Upper lobe of left lung (tissue), 6 donors: ENCODE measurements around the gene EXOC4. TPM values are rescaled to one million over a fixed set of nuclear protein-coding genes. Genes with fewer than 3 reads are reported as not detected.

Source experiments
- ATAC-seq, 2 donors: fragments of 200-7000 bp; cut with Tn5 transposase; one replicate each; pipeline ENCODE4 v1.9.1; 2022; ENCODE audit warnings: mild to moderate bottlenecking in 2 of 2, moderate library complexity in 2 of 2; ENCODE audit not compliant: low FRiP score in 2 of 2
- DNase-seq, 2 donors: peaks; one replicate each; pipeline ENCODE4 v3.0.0-alpha.2; 2019 to 2020
- H3K27ac ChIP-seq, 4 donors: fragments of 200-600 bp; sonication (generic); one replicate each; pipeline ENCODE4 v1.5.1; 2016 to 2019
- H3K27me3 ChIP-seq, 4 donors: fragments of 200-600 bp; sonication (generic); one replicate each; pipeline ENCODE4 v1.5.1; 2017 to 2019
- H3K36me3 ChIP-seq, 4 donors: fragments of 200-600 bp; sonication (generic); one replicate each; pipeline ENCODE4 v1.5.1; 2016 to 2019
- H3K4me1 ChIP-seq, 4 donors: fragments of 200-600 bp; sonication (generic); one replicate each; pipeline ENCODE4 v1.5.1; 2018 to 2019
- H3K4me3 ChIP-seq, 4 donors: fragments of 200-600 bp; sonication (generic); one replicate each; pipeline ENCODE4 v1.5.1; 2017 to 2019; ENCODE audit warnings: mild to moderate bottlenecking in 2 of 4, moderate library complexity in 1 of 4
- H3K9me3 ChIP-seq, 4 donors: fragments of 200-600 bp; sonication (generic); one replicate each; pipeline ENCODE4 v1.5.1; 2018 to 2019
- CTCF ChIP-seq, 6 experiments: fragments of 450-650 bp in 4 of 6; fragments of 200-600 bp in 2 of 6; sonication (generic) in 2 of 6; IDR thresholded peaks; one replicate each; pipeline ENCODE4 v1.5.1; 2016 to 2019; ENCODE audit warnings: antibody characterized with exemption in 6 of 6
- EP300 ChIP-seq, 4 donors: sonication (generic); formaldehyde crosslinking; IDR thresholded peaks; one replicate each; pipeline ENCODE4 v1.5.1; 2017; ENCODE audit warnings: antibody characterized with exemption in 4 of 4, control low read depth in 2 of 4
- POLR2A ChIP-seq, 4 donors: fragments of 450-650 bp; IDR thresholded peaks; one replicate each; pipeline ENCODE4 v1.5.1; 2016 to 2017; ENCODE audit warnings: antibody characterized with exemption in 4 of 4, mild to moderate bottlenecking in 2 of 4
- POLR2AphosphoS5 ChIP-seq, 2 donors: sonication (generic); formaldehyde crosslinking; IDR thresholded peaks; one replicate each; pipeline ENCODE4 v1.5.1; 2017; ENCODE audit warnings: antibody characterized with exemption in 2 of 2
- WGBS, 2 donors: methylation state at CpG; one replicate each; pipeline ENCODE4 v1.1.5; 2017 to 2018; 5-methylcytosine and 5-hydroxymethylcytosine counted together
- total RNA-seq, 6 donors: library from RNA; depleted of rRNA in 4 of 6; stranded (reverse); fragments of >200 nt in 4 of 6; gene quantifications; one replicate each; pipeline versions ENCODE4 v1.1.0 to v1.2.1, GENCODE V29; 2016 to 2021
- donor health status: DM: no; HTN: no; CAD: no; lungs with moderate emphysema.
- donor health status: DM: no; HTN: yes; CAD: no; lungs with severe emphysema.

Gene EXOC4
- total RNA-seq, 6 donors from 2014 or later, result 56.3 to 325 (median 99.4) TPM

DNA sequence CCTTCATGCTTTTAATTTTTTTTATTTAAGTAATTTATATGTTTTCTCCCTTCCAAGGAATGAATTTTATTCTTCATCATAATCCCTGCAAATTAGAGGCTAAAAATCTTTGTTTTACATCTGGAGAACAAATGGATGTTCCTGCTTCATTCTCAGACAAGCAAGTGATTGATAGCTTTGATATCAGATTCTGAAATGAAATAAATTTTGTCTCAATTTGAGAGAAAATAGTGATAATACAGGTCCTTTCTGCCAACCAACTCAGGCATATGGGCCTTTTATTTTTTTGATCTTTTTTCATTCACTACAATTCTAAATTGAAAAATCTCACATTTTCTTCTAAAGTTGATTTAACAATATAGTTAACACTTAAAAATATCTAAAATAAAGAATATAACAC is 427.1 kb downstream of the EXOC4 start:
- no peak for TF ChIP-seq POLR2AphosphoS5 (IDR thresholded peaks at IDR 0.05)
- no peak for TF ChIP-seq CTCF (IDR thresholded peaks at IDR 0.05)
- no peak for TF ChIP-seq EP300 (IDR thresholded peaks at IDR 0.05)
- no peak for TF ChIP-seq POLR2A (IDR thresholded peaks at IDR 0.05)
- H3K27me3 ChIP-seq, result no peaks in the 10 kb centered on the region
- ATAC-seq, result no peak

GRCh38 chr7:133681529-133681928 is 428.7 kb downstream of the EXOC4 start:
- WGBS, 2 donors, result 96 to 98% methylated on average over 3 of the region's 3 CpGs
- Histone ChIP-seq H3K27me3 (no peaks in the 10 kb centered on the region), H3K4me1 (no peaks in the 10 kb centered on the region), H3K9me3 (no peaks in the 10 kb centered on the region), H3K27ac (no peak overlapping the region), H3K36me3 (no peaks in the 10 kb centered on the region), H3K4me3 (no peak overlapping the region)
- DNase-seq, result no peak
- ATAC-seq, result no peak
- TF ChIP-seq POLR2AphosphoS5 (IDR thresholded peaks at IDR 0.05), result no peak
- TF ChIP-seq POLR2A (IDR thresholded peaks at IDR 0.05), result no peak
- no peak for TF ChIP-seq EP300 (IDR thresholded peaks at IDR 0.05)
- TF ChIP-seq CTCF (IDR thresholded peaks at IDR 0.05), result no peak

More for the DNA sequence above, 427.1 kb downstream of the EXOC4 start:
- Histone ChIP-seq H3K4me3 (no peak overlapping the region), H3K4me1 (no peaks in the 10 kb centered on the region), H3K27ac (no peak overlapping the region), H3K9me3 (no peaks in the 10 kb centered on the region), H3K36me3 (no peaks in the 10 kb centered on the region)
- DNase-seq, result no peak

DNA sequence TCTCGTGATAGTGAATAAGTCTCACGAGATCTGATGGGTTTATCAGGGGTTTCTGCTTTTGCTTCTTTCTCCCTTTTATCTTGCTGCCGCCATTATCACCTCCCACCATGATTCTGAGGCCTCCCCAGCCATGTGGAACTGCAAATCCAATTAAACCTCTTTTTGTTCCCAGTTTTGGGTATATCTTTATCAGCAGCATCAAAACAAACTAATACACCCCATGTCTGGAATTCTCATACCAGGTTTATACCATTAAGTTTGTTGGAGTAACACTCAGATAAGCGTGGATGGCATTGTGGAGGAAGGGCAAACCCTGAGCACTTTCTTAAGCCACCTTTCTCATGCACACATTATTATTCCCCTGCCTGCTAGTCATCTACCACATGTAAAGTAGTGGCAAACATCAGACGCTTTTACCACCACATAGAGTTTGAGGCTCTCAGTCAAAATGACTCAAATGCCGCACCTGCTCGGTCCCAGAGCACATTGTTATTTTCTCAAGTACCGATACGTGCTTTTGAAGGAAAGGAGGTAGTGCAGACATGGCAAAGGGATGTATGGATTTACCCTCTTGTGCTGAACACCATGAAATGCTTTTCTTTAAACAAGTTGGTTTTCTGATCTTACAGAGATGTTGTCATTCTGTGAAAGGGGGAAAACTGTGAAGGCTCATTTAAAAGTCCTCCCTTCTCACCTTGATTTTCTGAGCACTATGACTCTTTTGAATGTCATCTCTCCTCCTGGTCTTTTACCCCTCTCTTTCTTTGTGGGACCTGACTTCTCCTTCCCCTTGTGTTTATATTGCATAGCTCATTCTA is 429.7 kb downstream of the EXOC4 start:
- Histone ChIP-seq H3K27me3 (no peaks in the 10 kb centered on the region), H3K9me3 (no peaks in the 10 kb centered on the region), H3K36me3 (no peaks in the 10 kb centered on the region), H3K27ac (no peak overlapping the region), H3K4me3 (no peak overlapping the region), H3K4me1 (no peaks in the 10 kb centered on the region)
- no peak for TF ChIP-seq EP300 (IDR thresholded peaks at IDR 0.05)
- no peak for TF ChIP-seq CTCF (IDR thresholded peaks at IDR 0.05)
- TF ChIP-seq POLR2A (IDR thresholded peaks at IDR 0.05), result no peak
- no peak for TF ChIP-seq POLR2AphosphoS5 (IDR thresholded peaks at IDR 0.05)
- DNase-seq, result no peak
- ATAC-seq, result no peak
- 75 to 76% methylated on average over 9 of the region's 9 CpGs for WGBS, 2 donors

DNA sequence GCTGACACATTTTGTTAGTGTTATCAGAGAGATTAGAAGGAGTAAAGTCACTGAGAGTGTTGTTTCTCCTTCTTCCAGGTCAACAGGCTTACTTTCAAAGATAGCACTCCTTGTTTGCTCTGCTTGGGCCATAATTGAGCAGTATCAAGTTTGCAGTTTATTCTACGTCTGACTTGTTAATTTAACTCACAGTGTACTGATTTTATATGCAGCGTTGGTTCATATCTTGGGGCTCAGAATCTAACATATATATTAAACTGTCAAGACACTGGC is 430.2 kb downstream of the EXOC4 start:
- 92 to 93% methylated on average over 2 of the region's 2 CpGs for WGBS, 2 donors
- Histone ChIP-seq H3K9me3 (no peaks in the 10 kb centered on the region), H3K4me1 (no peaks in the 10 kb centered on the region), H3K4me3 (no peak overlapping the region), H3K27me3 (no peaks in the 10 kb centered on the region), H3K27ac (no peak overlapping the region), H3K36me3 (no peaks in the 10 kb centered on the region)
- no peak for DNase-seq
- no peak for ATAC-seq
- no peak for TF ChIP-seq POLR2AphosphoS5 (IDR thresholded peaks at IDR 0.05)
- no peak for TF ChIP-seq CTCF (IDR thresholded peaks at IDR 0.05)
- no peak for TF ChIP-seq EP300 (IDR thresholded peaks at IDR 0.05)
- TF ChIP-seq POLR2A (IDR thresholded peaks at IDR 0.05), result no peak
